SK-MEL-5 (cell line): Measurements from ENCODE around the gene CDK14. TPM values are rescaled to one million over a fixed set of nuclear protein-coding genes. Genes with fewer than 3 reads are reported as not detected.

Experiments
- DNase-seq: peaks from one replicate; pipeline ENCODE4 v3.0.0-alpha.2; 2016; ENCODE audit warnings: low read depth, low spot score
- in situ Hi-C: cut with HindIII; loops from 2 replicates; pipeline ENCODE4 v1.10.0; 2016; ENCODE audit warnings: low sequenced_read_pairs, high pct_unique_total_duplicates, low pct_unique_long_range_greater_than_20kb
- total RNA-seq: library from RNA; depleted of rRNA; stranded (reverse); fragments of >200 nt; shearing (Covaris generic); gene quantifications from 2 replicates; pipeline ENCODE4 v1.2.3, GENCODE V29; 2014

The CDK14 gene
- total RNA-seq, 1 experiment from 2014 or later: 2.3 TPM

DNA sequence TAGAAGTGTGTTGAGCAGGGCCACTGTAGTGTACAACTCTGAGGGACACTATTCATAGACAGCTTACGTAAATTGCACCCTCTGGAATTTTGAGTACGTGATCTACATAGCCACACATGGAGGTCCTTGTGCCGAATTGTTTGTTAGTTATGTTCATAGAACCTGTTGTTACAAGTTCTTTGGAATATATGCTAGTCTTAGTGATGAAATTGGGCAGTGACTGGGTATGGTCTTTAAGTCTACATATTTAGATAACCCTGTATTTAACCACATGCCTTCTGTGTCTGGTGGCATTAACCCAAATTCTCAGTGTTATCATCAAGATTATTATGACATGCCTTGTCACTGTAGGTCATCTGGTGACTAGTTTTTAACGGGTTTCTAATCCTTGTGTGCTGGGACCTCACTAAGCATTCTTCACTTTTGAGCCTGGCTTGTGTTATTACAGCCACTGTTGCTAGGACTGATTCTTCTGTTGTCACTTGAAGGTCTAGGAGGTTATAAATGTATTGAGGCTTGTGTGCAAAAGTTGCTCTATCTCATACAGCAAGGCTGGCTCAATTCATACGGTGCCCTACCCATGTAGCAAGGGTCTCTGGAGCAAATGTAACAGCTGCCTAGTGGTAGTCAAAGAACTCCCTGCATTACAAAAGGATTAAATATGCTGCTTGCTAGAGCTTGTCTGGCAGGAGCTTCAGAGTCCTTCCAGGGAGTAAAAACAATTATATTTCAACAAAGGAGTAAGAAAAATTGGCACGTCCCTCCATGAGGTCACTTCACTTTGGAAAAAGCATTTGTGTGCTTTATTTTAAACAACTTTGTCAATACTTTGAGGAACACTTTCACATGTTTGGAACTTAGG lies 65.4 kb downstream of the CDK14 start:
- DNase-seq: no peak
- in situ Hi-C loops: no loop called here

DNA sequence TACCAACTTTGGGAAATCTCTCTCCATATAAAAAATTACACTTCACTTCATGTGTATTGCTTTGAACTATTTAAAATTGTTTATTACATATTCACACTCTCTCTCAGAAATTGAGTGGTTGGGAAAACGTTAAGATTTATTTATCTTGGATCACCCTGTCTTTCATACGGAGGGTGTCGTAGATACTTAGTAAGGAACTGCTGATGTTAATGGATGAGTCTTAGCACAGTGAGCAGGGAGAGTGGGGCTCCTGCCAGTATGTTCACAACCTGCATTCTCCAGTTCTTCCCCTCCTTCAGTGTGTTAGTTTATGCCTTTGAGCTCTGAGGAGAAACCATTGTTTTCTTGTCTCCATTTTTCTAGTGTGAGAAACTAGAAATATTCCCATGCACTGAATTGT lies 67.1 kb downstream of the CDK14 start:
- no peak for DNase-seq
- in situ Hi-C loops: no loop called here

DNA sequence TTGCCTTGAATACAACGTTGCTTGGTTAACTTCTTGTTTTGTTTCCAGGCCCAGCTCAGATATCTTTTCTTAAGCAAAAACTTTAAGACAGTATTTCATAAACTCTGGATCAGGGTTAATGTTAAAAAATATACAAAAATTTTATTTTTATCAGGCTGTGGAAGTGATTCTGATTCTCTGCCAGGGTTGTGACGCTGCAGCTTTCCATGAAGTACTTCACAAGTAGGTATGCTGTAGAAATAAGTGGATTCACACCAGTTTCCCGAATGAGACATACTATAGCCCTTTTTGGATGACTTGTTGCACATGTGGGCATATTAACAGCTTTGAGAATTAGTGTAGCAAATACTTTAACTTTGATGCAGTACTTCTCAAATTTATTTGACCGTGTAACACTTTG lies 70.1 kb downstream of the CDK14 start:
- DNase-seq: no peak
- in situ Hi-C loops: no loop called here

DNA sequence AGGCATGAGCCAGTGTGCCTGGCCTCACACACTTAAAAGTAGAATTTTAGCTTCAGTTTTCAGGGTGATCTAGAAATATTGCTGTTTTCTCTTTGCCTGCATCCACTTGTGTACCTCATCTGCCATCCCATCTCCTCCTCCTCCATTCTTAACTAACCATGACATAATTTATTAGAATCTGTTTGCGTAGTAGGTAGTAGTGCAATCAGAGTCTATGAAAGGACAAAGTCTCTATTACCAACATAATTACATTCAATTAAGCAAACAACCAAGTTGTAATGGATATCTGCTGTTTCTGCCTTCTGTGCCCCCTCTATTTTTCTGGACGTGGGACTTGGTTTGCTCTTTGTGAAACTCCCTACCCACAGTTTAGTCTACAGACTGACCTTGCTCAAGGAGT lies 72.9 kb downstream of the CDK14 start:
- no peak for DNase-seq
- in situ Hi-C loops: no loop called here

DNA sequence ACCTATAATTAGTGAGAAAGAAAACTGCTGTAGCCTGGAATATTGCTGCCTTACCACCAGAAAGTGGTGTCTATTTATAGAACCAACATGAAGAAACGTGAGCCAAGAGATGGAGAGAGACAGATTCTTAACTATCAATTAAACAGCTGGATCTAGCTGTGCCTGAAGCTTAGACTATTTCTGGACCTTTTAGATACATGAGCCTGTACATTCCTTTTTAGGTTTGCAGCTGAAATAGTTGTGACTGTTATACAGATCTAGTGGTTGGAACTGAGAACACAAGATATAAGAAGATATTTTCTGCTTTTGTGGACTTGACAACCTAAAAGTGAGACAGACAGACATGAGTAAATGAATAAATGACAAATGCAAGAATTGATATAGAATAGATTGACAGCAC lies 73.4 kb downstream of the CDK14 start:
- DNase-seq: no peak
- in situ Hi-C loops: no loop called here

DNA sequence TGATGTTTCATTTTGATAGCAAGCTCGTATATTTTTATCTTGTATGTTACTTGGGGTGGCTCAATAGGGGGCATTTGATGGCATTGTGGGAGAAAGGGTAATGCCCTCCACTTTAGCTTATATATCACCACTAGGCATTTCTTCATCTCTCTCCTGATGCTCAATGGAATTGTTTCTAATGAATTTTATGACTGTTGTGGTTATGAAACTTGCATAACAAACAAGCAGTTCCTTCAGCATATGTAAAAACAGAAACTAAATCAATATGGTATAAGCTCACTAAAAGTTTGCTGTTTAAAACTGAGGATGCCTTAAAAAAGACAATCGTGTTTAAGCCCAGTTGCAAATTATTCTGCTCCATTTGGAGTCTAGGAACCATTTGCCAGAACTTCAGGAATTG lies 75.5 kb downstream of the CDK14 start:
- in situ Hi-C loops: no loop called here
- DNase-seq: no peak

DNA sequence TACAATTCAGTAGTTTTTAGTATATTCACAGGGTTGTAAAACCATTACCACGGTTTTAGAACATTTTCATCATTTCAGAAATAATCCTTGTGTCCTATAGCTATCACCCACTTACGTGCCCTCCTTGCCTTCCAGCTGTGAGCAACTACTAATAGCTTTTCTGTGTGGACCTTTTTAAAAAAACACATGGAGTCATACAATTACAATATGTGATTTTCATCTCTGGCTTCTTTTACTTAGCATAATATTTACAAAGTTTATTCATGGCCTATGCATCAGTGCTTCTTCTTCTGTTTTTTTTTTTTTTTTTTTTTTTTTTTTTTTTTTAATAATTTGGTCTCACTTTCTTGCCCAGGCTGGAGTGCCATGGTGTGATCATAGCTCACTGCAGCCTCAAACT lies 76.1 kb downstream of the CDK14 start:
- no peak for DNase-seq
- in situ Hi-C loops: no loop called here

DNA sequence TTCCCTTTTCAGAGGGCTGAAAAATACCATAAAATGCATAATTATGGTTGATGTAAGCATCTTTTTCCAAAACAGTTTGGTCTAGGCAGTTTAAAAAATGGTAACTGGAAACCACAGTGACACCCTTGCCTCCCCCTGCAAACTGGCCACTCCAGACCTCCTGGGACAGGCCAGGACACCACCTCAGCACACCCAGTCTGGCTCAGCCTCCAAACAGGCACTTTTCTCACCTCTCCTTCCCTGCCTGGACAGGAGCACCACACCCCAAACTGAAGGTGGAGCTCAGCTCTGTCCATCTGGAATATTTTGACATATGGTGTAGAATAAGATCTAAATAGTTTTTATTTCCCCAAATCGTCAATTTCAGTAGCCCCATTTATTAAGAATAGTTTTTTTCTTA lies 78.5 kb downstream of the CDK14 start:
- in situ Hi-C loops: no loop called here

DNA sequence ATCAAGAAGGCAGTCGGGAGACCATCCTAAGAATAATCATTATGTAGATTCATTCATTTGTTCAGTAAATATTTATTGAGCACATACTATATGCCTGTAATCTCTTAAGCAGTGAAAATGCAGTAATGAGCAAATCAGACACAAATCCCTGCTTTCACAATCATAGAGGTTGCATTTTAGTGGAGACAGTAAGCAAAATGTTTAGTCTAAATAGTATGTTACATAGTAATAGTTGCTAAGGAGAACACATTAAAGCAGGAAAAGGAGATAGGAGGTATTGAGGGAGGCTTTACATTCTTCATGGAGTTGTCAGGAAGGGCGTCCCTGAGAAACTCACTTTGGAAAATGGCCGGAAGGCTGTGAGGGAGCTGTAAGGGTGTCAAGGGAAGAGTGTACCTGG lies 79.9 kb downstream of the CDK14 start:
- in situ Hi-C loops: no loop called here

More for the DNA sequence above, 78.5 kb downstream of the CDK14 start:
- DNase-seq: no peak

DNA sequence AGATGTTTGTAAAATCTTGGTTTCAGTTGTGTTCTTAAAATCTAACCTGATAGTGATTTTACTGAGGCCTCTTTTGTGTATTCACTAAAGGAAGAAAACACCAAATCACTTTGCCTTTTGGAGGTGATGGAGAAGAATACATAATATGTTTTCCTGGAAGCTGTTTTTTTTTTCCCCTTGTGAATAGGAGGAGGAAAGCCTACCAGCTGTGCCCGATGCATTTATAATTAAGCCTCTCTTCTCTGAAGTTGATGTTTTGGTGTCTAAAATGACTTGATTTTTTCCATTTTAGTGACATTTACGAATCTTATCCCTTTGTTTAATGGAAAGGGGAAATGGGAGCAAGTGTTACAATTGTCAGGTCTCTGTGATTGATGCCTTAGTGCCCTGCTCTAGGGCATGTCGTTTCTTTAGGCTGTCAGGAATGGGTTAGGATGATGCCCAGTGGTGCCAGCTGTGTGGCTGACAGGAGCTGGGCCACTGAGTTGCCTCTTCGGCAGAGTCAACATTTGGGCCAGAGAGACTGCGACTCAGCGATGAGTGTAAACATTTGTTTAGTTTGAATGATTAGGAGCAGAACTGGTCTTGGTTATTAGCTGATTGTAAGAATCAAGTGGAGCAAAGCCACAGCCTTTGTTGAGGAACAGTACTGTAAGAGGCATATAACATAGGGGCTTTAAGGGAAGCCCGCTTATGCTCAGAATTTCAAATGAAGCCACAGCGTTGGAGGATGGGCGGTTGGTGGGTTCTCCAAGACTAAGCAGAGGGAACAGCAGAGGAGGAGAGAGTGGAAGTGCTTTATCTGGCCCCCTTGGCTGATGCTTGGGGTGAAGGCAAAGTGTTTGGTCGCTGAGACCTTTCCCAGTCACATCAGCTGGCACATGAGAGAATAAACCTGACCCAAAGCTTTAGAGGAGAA lies 81.6 kb downstream of the CDK14 start:
- no peak for DNase-seq
- in situ Hi-C loops: no loop called here

More for the DNA sequence above, 79.9 kb downstream of the CDK14 start:
- DNase-seq: no peak

DNA sequence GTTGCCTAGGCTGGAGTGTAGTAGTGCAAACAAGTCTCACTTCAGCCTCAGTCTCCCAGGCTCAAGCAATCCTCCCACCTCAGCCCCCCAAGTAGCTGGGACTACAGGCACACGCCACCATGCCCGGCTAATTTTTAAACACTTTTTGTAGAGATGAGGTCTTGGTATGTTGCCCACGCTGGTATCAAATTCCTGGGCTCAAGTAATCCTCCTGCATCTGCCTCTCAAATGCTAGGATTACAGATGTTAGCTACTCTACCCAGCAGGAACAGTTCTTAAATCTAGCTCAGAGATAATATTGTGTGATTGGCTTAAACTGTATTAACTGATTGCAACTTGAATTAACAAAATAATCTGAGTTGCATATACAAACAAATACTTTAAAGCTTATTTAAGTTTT lies 82.9 kb downstream of the CDK14 start:
- in situ Hi-C loops: no loop called here
- no peak for DNase-seq

DNA sequence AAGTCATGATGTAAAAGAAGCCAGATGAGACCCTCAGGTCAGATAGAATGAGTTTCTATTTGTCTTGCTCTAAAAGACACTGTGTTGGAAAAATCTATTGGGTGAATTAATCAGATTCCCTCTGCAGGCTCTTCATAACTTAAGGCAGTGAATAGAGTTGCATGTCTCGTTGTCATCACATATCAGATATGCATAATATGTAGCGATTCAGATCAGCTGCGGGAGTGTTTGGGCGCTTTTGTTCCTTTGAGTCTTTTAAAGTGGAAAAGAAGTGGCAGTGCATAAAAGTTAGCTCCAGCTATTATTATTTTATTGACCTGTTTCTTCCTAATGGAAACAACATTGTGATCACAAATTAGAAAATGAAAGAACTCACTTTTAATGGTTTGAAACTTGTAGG lies 84.4 kb downstream of the CDK14 start:
- in situ Hi-C loops: no loop called here
- DNase-seq: no peak

DNA sequence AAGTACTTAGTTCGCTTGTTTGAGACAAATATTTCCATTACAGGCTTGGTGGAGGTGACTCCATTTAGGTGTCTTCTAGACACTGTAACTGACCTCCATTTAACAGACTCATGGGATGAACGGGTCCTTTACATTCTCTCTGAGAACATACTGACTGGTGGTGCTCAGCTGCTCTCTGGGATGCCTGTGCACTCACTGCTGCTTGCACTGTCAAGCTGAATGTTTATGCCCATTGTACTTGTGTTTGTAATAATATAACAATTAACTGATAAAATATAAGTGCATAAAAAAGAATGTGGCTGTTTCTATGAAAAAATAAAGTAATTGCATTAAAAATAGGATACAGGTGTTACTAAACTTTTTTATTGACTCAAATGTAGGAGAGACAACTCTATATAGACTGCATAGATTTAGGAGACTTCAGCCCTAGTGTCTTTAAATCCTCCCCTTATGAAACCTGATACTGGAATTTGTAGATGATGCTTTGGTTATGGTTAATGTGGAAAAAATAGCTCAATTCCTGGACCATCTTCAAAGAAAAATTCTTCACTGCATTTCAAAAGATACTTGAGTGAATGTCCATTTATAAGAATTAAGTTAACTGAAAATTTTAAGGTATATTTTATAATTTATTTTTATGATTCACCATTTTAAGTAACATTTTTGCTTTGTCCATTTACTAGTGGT lies 85.4 kb downstream of the CDK14 start:
- in situ Hi-C loops: no loop called here
- DNase-seq: no peak

DNA sequence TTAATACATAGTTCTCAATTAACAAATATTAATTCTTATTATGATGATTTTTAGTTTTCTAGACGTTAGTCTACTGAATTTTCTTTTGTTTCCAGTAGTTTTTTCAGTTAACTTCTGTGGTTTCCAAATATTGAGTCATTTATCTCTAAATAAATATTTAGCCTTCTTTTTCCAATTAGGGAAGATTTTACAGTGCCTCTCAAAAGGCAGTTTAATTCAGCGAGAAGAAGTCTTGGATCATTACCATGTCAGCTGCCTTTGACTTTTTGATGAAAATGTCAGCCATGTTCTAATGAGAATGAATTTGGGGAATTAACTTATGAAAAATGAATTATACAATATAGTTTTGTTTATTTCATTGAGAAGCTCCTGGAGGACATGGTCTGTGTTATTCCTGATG lies 90.0 kb downstream of the CDK14 start:
- in situ Hi-C loops: no loop called here
- DNase-seq: no peak

DNA sequence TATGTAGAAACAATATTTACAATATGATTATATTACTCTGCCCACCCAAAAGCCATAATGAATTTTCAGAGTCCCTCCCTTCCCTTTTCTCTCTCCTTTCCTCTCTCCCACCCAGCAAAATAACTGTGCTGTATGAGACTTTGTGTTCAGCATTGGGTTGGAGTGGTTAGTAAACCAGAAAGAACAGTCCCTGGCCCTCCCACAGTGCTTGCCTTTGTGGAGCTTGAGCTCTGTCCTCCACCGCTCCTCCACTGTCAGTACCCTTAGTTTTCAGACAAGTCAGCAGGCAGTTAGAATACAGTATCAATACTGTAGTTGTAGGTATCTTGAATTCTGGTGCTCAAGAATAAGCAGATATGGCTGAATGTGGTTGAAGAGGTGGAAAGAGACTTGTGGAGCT lies 92.7 kb downstream of the CDK14 start:
- no peak for DNase-seq
- in situ Hi-C loops: no loop called here

DNA sequence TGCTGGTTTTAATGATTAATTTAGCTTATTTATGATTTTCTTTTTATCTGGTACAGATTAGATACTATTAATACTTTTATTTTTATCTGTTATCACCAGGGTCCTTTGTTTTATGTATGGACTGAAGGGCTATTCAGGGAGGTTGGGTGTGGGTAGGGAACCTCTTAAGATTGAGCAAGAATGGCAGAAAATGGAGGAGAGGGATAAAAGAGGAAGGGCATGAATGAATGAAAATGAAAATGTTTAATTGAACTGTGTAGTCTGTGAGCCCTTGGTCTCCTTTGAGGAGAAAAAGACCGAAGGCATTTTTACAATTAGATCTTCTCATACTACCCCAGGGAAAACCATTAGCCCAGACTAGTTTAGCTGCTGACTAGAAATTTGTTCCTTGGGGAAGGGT lies 93.1 kb downstream of the CDK14 start:
- DNase-seq: no peak

DNA sequence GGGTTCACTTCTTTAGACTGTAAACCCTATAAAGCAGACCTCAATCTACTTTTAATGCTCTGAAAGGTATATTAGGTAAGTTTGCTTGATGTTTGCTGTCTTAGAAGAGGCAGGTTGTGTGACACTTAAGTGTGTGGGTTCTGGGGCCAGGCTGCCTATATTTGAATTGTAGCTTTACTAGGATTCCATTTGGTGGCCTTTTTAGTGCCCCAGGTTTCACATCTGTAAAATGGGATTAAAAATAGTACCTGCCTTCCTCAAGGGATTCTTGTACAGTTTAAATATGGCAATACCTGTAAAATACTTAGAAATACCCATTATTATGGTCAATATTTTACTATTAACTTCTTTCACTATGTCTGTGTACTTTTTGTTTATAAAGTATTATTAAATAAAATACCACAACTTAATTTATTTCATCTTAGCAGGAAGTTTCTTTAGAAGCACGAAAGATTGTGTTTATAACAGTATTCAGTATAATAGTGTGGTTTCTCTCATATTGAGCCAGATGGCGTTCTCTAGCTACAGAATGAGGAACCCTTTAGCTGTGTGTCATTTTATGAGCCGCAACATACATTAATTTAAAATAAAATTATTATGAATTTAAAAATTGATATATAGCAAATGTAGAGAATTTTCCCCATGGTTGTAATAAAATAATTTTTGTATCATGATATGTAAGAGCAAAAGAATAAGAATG lies 94.2 kb downstream of the CDK14 start:
- DNase-seq: no peak
- in situ Hi-C loops: no loop called here

More for the DNA sequence above, 93.1 kb downstream of the CDK14 start:
- in situ Hi-C loops: no loop called here

DNA sequence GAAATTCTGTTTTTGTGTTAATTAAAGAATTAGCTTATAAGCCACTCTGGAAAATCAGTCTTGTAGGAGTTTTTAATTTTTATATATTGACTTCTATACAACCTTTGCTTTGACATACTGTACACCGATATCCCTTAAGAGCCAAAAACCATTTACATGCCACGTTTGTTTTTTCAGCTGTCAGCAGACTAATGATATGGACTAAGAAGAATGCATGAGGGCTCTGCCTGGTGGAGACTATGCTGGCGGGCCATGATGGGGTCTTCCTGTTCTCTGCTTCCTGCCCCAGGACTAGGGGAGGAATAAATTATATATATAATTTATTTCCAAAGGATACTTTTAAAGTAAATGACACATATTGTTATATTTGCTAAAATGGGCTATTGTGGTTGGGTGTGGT lies 96.3 kb downstream of the CDK14 start:
- no peak for DNase-seq
- in situ Hi-C loops: no loop called here
